ENCODE measurements around the gene DNAJB13.

DNAJB13 gene

DNA sequence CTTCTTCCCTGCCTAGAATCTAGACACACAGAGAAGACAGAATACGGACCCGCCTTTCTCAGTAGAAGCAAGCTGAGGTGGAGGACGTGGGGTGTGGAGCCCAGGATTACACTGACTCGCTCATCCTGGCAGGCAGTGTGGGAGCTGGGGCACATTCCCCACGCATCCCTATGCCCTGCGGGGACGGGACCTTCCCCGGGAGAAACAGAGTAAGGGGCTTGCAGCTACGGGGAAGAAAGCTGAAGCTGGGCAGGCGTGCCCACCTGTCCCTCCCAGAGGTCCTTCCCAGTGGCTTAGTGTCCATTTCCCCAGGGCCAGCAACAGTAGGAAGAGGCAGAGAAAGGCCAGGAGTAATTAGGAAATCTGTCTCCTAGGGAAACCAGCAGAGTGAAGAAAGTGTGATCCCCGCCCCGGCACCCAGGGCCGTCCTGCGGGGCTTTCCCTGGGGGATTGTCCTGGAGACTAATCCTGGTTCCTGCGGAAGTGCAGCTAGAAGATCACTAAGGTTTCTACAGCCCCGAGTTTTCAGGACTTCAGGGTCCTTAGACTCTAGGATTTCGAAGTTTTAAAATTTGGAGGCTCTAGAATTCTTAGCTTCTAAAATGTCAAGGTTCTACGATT lies 7.8 kb downstream of the DNAJB13 start:
- TF ChIP-seq, protein P1, sequence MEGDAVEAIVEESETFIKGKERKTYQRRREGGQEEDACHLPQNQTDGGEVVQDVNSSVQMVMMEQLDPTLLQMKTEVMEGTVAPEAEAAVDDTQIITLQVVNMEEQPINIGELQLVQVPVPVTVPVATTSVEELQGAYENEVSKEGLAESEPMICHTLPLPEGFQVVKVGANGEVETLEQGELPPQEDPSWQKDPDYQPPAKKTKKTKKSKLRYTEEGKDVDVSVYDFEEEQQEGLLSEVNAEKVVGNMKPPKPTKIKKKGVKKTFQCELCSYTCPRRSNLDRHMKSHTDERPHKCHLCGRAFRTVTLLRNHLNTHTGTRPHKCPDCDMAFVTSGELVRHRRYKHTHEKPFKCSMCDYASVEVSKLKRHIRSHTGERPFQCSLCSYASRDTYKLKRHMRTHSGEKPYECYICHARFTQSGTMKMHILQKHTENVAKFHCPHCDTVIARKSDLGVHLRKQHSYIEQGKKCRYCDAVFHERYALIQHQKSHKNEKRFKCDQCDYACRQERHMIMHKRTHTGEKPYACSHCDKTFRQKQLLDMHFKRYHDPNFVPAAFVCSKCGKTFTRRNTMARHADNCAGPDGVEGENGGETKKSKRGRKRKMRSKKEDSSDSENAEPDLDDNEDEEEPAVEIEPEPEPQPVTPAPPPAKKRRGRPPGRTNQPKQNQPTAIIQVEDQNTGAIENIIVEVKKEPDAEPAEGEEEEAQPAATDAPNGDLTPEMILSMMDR (IDR thresholded peaks at IDR 0.05; ENCODE audit: insufficient read depth, low read depth, low read length, missing control alignments) = no peak
- DNase-seq (ENCODE audit: low read depth) = no peak
- H3K4me3 ChIP-seq (ENCODE audit: low read length) = no peak overlapping the region

DNA sequence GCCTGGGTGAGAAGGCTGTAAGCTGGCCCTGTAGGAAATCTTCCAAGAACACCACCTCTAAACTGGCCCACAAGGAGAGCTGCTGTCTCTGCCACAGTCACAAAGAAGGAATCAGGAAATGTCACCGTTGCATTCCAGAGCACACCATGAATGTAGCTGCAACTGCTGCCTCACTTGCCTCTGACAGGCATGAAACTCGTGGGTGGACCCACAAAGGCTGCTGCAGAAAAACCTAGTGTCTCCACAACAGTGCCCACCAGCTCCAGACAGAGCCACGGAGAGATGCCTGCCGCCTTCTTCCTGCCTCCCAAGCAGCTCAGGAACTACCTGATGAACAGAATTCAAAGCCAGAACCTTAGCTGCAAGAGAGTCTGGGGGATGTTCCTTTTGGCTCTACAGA lies 10.5 kb downstream of the DNAJB13 start:
- DNase-seq (ENCODE audit: low read depth) = peak; percentile 59
- H3K4me3 ChIP-seq (ENCODE audit: low read length) = no peak overlapping the region
- TF ChIP-seq, protein P1 (IDR thresholded peaks at IDR 0.05; ENCODE audit: insufficient read depth, low read depth, low read length, missing control alignments) = no peak

DNA sequence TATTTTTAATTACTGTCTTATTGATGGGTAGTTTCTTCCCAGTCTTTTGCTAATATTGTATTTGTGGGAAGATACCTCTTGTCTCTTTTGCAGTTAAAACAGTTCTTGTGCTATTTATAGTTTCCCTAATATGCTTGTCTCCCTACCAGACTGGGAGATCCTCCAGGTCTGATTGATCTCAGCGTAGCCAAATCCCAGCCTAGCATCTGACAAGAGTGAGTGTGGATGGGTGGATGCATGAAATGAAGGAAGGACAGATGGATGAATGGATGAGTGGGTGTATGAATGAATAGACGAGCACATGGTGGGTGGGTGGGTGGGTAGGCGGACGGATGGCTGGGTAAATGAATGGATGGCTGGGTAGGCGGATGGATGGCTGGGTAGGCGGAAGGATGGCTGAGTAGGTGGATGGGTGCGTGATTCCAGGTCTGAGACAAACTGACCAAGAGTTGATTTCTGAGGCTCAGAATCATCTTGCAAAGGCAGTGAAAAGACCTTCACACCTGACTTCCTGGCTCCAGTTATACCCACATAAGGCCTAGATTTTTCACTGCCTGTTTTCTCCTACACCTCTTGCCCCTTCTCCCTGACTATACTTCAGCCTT lies 11.4 kb downstream of the DNAJB13 start:
- TF ChIP-seq, protein P1 (IDR thresholded peaks at IDR 0.05; ENCODE audit: insufficient read depth, low read depth, low read length, missing control alignments) = no peak
- DNase-seq (ENCODE audit: low read depth) = no peak
- no peak overlapping the region for H3K4me3 ChIP-seq (ENCODE audit: low read length)

DNA sequence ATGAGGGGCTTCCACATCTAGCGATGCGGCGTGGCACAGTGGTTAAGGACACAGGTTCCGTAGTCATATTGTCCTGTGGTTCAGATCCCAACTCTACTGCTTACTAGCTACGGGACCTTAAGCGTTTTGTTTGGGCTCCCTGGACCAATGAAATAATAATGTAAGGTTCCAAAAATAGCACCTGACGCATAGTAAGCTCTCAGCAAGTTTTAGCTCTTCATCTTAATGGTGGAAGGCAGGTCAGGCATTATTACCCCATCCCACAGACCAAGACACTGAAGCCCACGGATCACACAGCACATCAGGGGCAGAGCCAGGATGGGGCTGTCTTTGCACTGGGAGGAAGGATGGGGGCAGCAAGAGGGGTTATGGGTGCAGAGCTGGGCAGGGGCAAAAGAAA lies 13.0 kb downstream of the DNAJB13 start:
- no peak for DNase-seq (ENCODE audit: low read depth)
- no peak overlapping the region for H3K4me3 ChIP-seq (ENCODE audit: low read length)
- TF ChIP-seq, protein P1 (IDR thresholded peaks at IDR 0.05; ENCODE audit: insufficient read depth, low read depth, low read length, missing control alignments) = no peak

DNA sequence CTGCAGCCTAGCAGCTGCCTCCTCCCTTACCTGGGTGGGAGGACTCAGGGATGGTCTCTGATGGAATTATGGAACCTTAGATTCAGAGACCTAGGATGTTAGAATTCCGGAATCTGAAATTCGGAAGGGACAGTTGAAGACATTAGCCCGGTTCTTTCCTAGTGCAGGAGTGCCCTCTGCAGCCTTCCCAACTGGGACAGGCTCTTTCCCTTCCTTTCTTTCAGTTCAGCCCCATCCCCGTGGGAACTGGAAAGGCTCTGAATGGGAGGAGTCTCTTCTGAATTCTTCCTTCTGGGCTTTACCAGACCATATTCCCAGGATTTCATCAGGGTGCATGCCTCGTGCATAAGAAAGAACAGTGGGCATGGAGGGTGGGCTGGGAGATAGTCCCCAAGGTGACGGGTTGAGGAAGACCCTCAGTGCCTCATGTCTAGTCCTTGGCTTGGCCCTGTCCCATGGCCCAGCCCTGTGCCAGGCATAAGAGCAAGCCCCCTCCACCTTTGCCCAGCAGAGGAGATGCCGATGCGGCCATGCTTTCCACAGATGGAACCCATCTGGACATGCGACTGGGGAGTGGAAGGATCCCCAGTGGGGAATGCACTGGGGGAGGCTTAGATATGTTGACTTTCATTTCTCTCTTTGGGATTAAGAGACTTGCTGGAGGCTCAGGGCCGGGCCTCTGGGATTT lies 14.4 kb downstream of the DNAJB13 start:
- H3K4me3 ChIP-seq (ENCODE audit: low read length) = no peak overlapping the region
- DNase-seq (ENCODE audit: low read depth) = no peak
- TF ChIP-seq, protein P1 (IDR thresholded peaks at IDR 0.05; ENCODE audit: insufficient read depth, low read depth, low read length, missing control alignments) = no peak

DNA sequence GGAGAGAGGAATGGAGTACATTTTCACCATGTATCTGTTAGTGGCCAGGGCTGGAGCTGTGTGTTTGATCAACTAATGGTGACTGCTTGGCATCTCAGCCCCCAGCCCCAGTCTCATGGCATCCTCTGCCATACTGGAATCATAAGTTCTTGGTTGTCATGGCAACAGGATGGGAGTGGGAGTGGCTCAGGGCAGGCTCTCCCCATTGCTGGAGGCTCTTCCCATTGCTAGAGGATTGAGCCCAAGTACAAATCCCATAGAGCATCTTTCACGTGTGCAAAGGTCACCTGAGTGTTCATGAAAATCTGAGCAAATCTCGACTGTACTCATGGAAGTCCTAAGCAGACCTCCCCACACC lies 14.9 kb downstream of the DNAJB13 start:
- H3K4me3 ChIP-seq (ENCODE audit: low read length) = no peak overlapping the region
- TF ChIP-seq, protein P1 (IDR thresholded peaks at IDR 0.05; ENCODE audit: insufficient read depth, low read depth, low read length, missing control alignments) = no peak

More for the DNA sequence above, 14.9 kb downstream of the DNAJB13 start:
- DNase-seq (ENCODE audit: low read depth) = no peak

Data from epithelial cell of esophagus (primary cell).